OCI-LY3 (cell line): ENCODE results near the gene CHD2.

ENCODE experiments used
- H2AFZ ChIP-seq: fragments of 200-600, 300-600 bp; shearing (Covaris generic); 2 replicates; pipeline ENCODE4 v1.6.0; 2014; ENCODE audit warnings: antibody characterized with exemption, low read depth, low read length
- H3K27ac ChIP-seq: fragments of 200-600, 300-600 bp; sonication (generic); 2 replicates; pipeline ENCODE4 v1.5.1; 2014; ENCODE audit warnings: mild to moderate bottlenecking, low read length, moderate library complexity, mixed read lengths
- H3K27me3 ChIP-seq: fragments of 200-600, 300-600 bp; sonication (generic); 2 replicates; pipeline ENCODE4 v1.6.1; 2014; ENCODE audit warnings: low read depth, low read length, mixed read lengths
- H3K36me3 ChIP-seq: fragments of 200-600, 300-600 bp; sonication (generic); replicated peaks from 2 replicates; pipeline ENCODE3; 2014; ENCODE audit warnings: low read depth, low read length, mixed read lengths
- H3K4me1 ChIP-seq: fragments of 300-600, 200-600 bp; sonication (generic); 2 replicates; pipeline ENCODE4 v1.6.1; 2014; ENCODE audit warnings: low read length, mixed read lengths
- H3K4me2 ChIP-seq: fragments of 200-600, 300-600 bp; sonication (generic); 2 replicates; pipeline ENCODE4 v1.6.1; 2014; ENCODE audit warnings: low read length, mixed read lengths
- H3K4me3 ChIP-seq: fragments of 300-600, 200-600 bp; sonication (generic); 2 replicates; pipeline ENCODE4 v1.5.1; 2014; ENCODE audit warnings: antibody characterized with exemption, mild to moderate bottlenecking, low read length, moderate library complexity
- H3K79me2 ChIP-seq: fragments of 300-600, 200-600 bp; shearing (Covaris generic); 2 replicates; pipeline ENCODE4 v1.6.1; 2014; ENCODE audit warnings: mild to moderate bottlenecking, low read length, mixed read lengths
- H3K9ac ChIP-seq: fragments of 300-600, 200-600 bp; shearing (Covaris generic); 2 replicates; pipeline ENCODE4 v1.6.0; 2014; ENCODE audit warnings: mild to moderate bottlenecking, low read length, moderate library complexity
- H3K9me3 ChIP-seq: fragments of 200-600, 300-600 bp; shearing (Covaris generic); 2 replicates; pipeline ENCODE4 v1.6.1; 2014; ENCODE audit warnings: low read length, mixed read lengths; ENCODE audit not compliant: insufficient read depth
- H4K20me1 ChIP-seq: fragments of 200-600, 300-600 bp; sonication (generic); 2 replicates; pipeline ENCODE4 v1.6.1; 2016; ENCODE audit warnings: low read length, mixed read lengths; ENCODE audit not compliant: insufficient read depth
- CTCF ChIP-seq: fragments of 200-600, 300-600 bp; sonication (generic); IDR thresholded peaks from 2 replicates; pipeline ENCODE4 v1.5.1; 2014; ENCODE audit warnings: antibody characterized with exemption, low read length, low read depth
- EZH2phosphoT487 ChIP-seq: fragments of 200-600 bp; shearing (Covaris generic); IDR thresholded peaks from 2 replicates; pipeline ENCODE4 v1.6.1; 2018; ENCODE audit warnings: antibody characterized with exemption, mixed run types, low read depth

Gene CHD2

GRCh38 chr15:93043621-93044300 lies 143.6 kb downstream of the CHD2 start:
- no peak overlapping the region for H2AFZ ChIP-seq
- no peak overlapping the region for H3K4me2 ChIP-seq
- H3K36me3 ChIP-seq = no peaks in the 10 kb centered on the region
- no peaks in the 10 kb centered on the region for H3K4me1 ChIP-seq
- no peak overlapping the region for H3K27ac ChIP-seq
- H3K9ac ChIP-seq = no peak overlapping the region
- H3K27me3 ChIP-seq = no peaks in the 10 kb centered on the region
- H3K9me3 ChIP-seq = no peaks in the 10 kb centered on the region
- H3K79me2 ChIP-seq = no peaks in the 10 kb centered on the region
- no peak overlapping the region for H3K4me3 ChIP-seq
- H4K20me1 ChIP-seq = no peaks in the 10 kb centered on the region
- TF ChIP-seq CTCF (no peak), EZH2phosphoT487 (no peak)

- no peaks in the 10 kb centered on the region for H4K20me1 ChIP-seq
- no peak overlapping the region for H3K4me3 ChIP-seq
- H2AFZ ChIP-seq = no peak overlapping the region
- H3K27me3 ChIP-seq = no peaks in the 10 kb centered on the region
- H3K4me2 ChIP-seq = no peak overlapping the region
- H3K4me1 ChIP-seq = no peaks in the 10 kb centered on the region
- H3K79me2 ChIP-seq = no peaks in the 10 kb centered on the region
- H3K9ac ChIP-seq = no peak overlapping the region
- no peak overlapping the region for H3K27ac ChIP-seq
- no peaks in the 10 kb centered on the region for H3K36me3 ChIP-seq
- TF ChIP-seq CTCF (no peak), EZH2phosphoT487 (no peak)
- no peaks in the 10 kb centered on the region for H3K9me3 ChIP-seq
Measured at GRCh38 chr15:93044301-93045190, 144.4 kb downstream of the CHD2 start.

- no peaks in the 10 kb centered on the region for H3K27me3 ChIP-seq
- no peaks in the 10 kb centered on the region for H3K9me3 ChIP-seq
- TF ChIP-seq CTCF (no peak), EZH2phosphoT487 (no peak)
- no peaks in the 10 kb centered on the region for H3K36me3 ChIP-seq
- H3K9ac ChIP-seq = no peak overlapping the region
- H3K4me3 ChIP-seq = no peak overlapping the region
- no peaks in the 10 kb centered on the region for H3K79me2 ChIP-seq
- H3K4me2 ChIP-seq = no peak overlapping the region
- no peaks in the 10 kb centered on the region for H4K20me1 ChIP-seq
- H3K27ac ChIP-seq = no peak overlapping the region
- H3K4me1 ChIP-seq = no peaks in the 10 kb centered on the region
- no peak overlapping the region for H2AFZ ChIP-seq
Measured at GRCh38 chr15:93045191-93045785, 145.2 kb downstream of the CHD2 start.

- Histone ChIP-seq H3K9ac (no peak overlapping the region), H3K4me3 (no peak overlapping the region), H3K27me3 (no peaks in the 10 kb centered on the region), H3K4me1 (no peaks in the 10 kb centered on the region), H3K36me3 (no peaks in the 10 kb centered on the region), H4K20me1 (no peaks in the 10 kb centered on the region), H3K9me3 (no peaks in the 10 kb centered on the region), H3K4me2 (no peak overlapping the region), H2AFZ (no peak overlapping the region), H3K27ac (no peak overlapping the region), H3K79me2 (no peaks in the 10 kb centered on the region)
- no peak for TF ChIP-seq EZH2phosphoT487
- no peak for TF ChIP-seq CTCF
Measured at GRCh38 chr15:93046120-93046519, 146.0 kb downstream of the CHD2 start.
